GM12878 (cell line): ENCODE measurements around the gene CXXC4. TPM values are rescaled to one million over a fixed set of nuclear protein-coding genes. Genes with fewer than 3 reads are reported as not detected.

Experiments
- ATAC-seq: fragments of 200-7000 bp; cut with Tn5 transposase; 3 replicates; pipeline ENCODE4 v1.9.1; 2020; ENCODE audit warnings: mild to moderate bottlenecking, moderate library complexity
- BruUV-seq: library from RNA; stranded (reverse); fragments of 400-500 nt; replicated peaks from 2 replicates; lab custom pipeline; 2021; lab: Mats Ljungman, UMichigan
- CTCF ChIA-PET: fragments of 300-600 bp; sonication (Branson Sonifier 250); formaldehyde crosslinking; extraction: SDS; loops from one replicate; lab custom pipeline; 2021; ENCODE audit warnings: inconsistent platforms; lab: Yijun Ruan, JAX
- POLR2A ChIA-PET: fragments of 350-600 bp; formaldehyde crosslinking; extraction: SDS; loops from one replicate; lab custom pipeline; 2021; ENCODE audit warnings: inconsistent platforms; lab: Charles Lee
- RAD21 ChIA-PET: fragments of 300-600 bp; sonication (Branson Sonifier 250); formaldehyde crosslinking; loops from one replicate; lab custom pipeline; 2023; ENCODE audit warnings: antibody characterized with exemption; ENCODE audit not compliant: unreplicated experiment; lab: Charles Lee
- SMC1A ChIA-PET: fragments of 300-600 bp; sonication (Branson Sonifier 250); formaldehyde crosslinking; loops from one replicate; lab custom pipeline; 2023; ENCODE audit not compliant: unreplicated experiment, uncharacterized antibody; lab: Charles Lee
- DNase-seq: peaks from one replicate; pipeline ENCODE4 v3.0.0-alpha.2; 2011; ENCODE audit warnings: low read depth, low spot score
- FAIRE-seq: peaks from 3 replicates; lab custom pipeline; 2011; peaks lifted over from hg19 to GRCh38; lab: Jason Lieb, UNC
- H2AFZ ChIP-seq: 2 replicates; pipeline ENCODE4 v1.6.0; 2011; ENCODE audit warnings: low read depth, low read length, control low read depth; ENCODE audit not compliant: control insufficient read depth
- H3K27ac ChIP-seq: 2 replicates; pipeline ENCODE4 v1.5.1; 2011; ENCODE audit warnings: control low read depth; ENCODE audit not compliant: control insufficient read depth, insufficient read depth
- H3K27me3 ChIP-seq, 2 experiments: replicated peaks in 1 of 2; 2 replicates each; pipeline versions ENCODE4 v1.6.0 to v1.6.1; 2011; ENCODE audit warnings: low read length in 1 of 2; ENCODE audit not compliant: control insufficient read depth in 2 of 2, insufficient read depth in 2 of 2
- H3K36me3 ChIP-seq, 2 experiments: 2 replicates each; pipeline ENCODE4 v1.5.1; 2011; ENCODE audit warnings: low read length in 1 of 2; ENCODE audit not compliant: control insufficient read depth in 2 of 2, insufficient read depth in 2 of 2
- H3K4me1 ChIP-seq: 2 replicates; pipeline ENCODE4 v1.6.1; 2011; ENCODE audit warnings: mild to moderate bottlenecking, low read length, moderate library complexity, mixed read lengths; ENCODE audit not compliant: control insufficient read depth, insufficient read depth
- H3K4me2 ChIP-seq: 2 replicates; pipeline ENCODE4 v1.6.0; 2011; ENCODE audit warnings: control low read depth; ENCODE audit not compliant: control insufficient read depth, insufficient read depth
- H3K4me3 ChIP-seq: fragments of 200-600 bp; sonication (generic); 2 replicates; pipeline ENCODE4 v1.5.1; 2016
- H3K79me2 ChIP-seq: 2 replicates; pipeline ENCODE4 v1.6.0; 2011; ENCODE audit warnings: low read length; ENCODE audit not compliant: control insufficient read depth, insufficient read depth
- H3K9ac ChIP-seq: 2 replicates; pipeline ENCODE4 v1.8.0; 2011; ENCODE audit warnings: low read length, control low read depth, mixed read lengths; ENCODE audit not compliant: control insufficient read depth, insufficient read depth
- H3K9me3 ChIP-seq: replicated peaks from 3 replicates; pipeline ENCODE4 v1.5.1; 2011; ENCODE audit warnings: mild to moderate bottlenecking, low read length; ENCODE audit not compliant: control insufficient read depth, insufficient read depth
- H4K20me1 ChIP-seq: 2 replicates; pipeline ENCODE4 v1.6.0; 2011; ENCODE audit not compliant: control insufficient read depth, insufficient read depth
- BHLHE40 ChIP-seq, 2 experiments: fragments of 450-650 bp in 1 of 2; IDR thresholded peaks; 2 replicates each; pipeline ENCODE4 v1.6.1; 2011 to 2017; ENCODE audit warnings: low read depth in 2 of 2, borderline replicate concordance in 1 of 2, improper control_type of control experiment in 1 of 2, low read length in 1 of 2, mild to moderate bottlenecking in 1 of 2
- EGR1 ChIP-seq, 2 experiments: IDR thresholded peaks; 1 replicate in 1 of 2; 2 replicates in 1 of 2; pipeline ENCODE4 v1.6.1; 2011 to 2012; ENCODE audit warnings: low read depth in 2 of 2, low read length in 2 of 2, borderline replicate concordance in 1 of 2, mild to moderate bottlenecking in 1 of 2, moderate library complexity in 1 of 2
- FOXM1 ChIP-seq: IDR thresholded peaks from 2 replicates; pipeline ENCODE4 v1.6.1; 2012; ENCODE audit warnings: low read depth, mild to moderate bottlenecking, inconsistent platforms, low read length, moderate library complexity
- HDAC6 ChIP-seq: fragments of 200-600 bp; sonication (generic); IDR thresholded peaks from one replicate; pipeline ENCODE4 v1.8.0; 2017; ENCODE audit warnings: antibody characterized with exemption; ENCODE audit not compliant: unreplicated experiment
- KDM1A ChIP-seq: fragments of 200-600 bp; sonication (generic); IDR thresholded peaks from 2 replicates; pipeline ENCODE4 v1.6.1; 2016; ENCODE audit warnings: borderline replicate concordance
- LARP7 ChIP-seq: fragments of 450-650 bp; IDR thresholded peaks from 2 replicates; pipeline ENCODE4 v1.6.1; 2017; ENCODE audit warnings: mild to moderate bottlenecking
- SMC3 ChIP-seq: IDR thresholded peaks from 2 replicates; pipeline ENCODE4 v1.6.1; 2011; ENCODE audit warnings: low read length, improper control_type of control experiment, borderline replicate concordance
- TAF1 ChIP-seq: IDR thresholded peaks from 2 replicates; pipeline ENCODE4 v1.6.1; 2011; ENCODE audit warnings: mild to moderate bottlenecking, low read depth, low read length, borderline replicate concordance
- WRNIP1 ChIP-seq: IDR thresholded peaks from 2 replicates; pipeline ENCODE4 v1.6.1; 2011; ENCODE audit warnings: low read depth, low read length, improper control_type of control experiment, borderline replicate concordance
- WGBS: methylation state at CpG from one replicate; pipeline ENCODE4 v1.1.6; 2016; ENCODE audit warnings: low lambda C conversion rate; ENCODE audit not compliant: insufficient replicate concordance, insufficient coverage; ENCODE audit errors: missing lambda C conversion rate; 5-methylcytosine and 5-hydroxymethylcytosine counted together
- in situ Hi-C: fragments of 300-500 bp; cut with MboI; formaldehyde crosslinking; loops from 9 replicates; pipeline ENCODE4 v1.14.3; 2018; ENCODE audit warnings: mixed read lengths
- intact Hi-C: fragments of 100-400 bp; cut with micrococcal nuclease; formaldehyde crosslinking; loops from one replicate; pipeline ENCODE4 v1.14.2; 2022; ENCODE audit not compliant: unreplicated experiment
- polyA plus RNA-seq, 11 experiments: library from polyadenylated mRNA; depleted of rRNA in 4 of 11; unstranded in 6 of 11; stranded (reverse) in 5 of 11; fragments of >200 nt; fragmentation: Nextera tagmentation in 4 of 11; fragmentation: Illumina TruSeq in 1 of 11; extraction: Ambion mirVana in 4 of 11; extraction: Trizol in 1 of 11; gene quantifications; 1 replicate in 1 of 11; 2 replicates in 10 of 11; pipeline versions ENCODE4 v1.2.1 to v1.2.3, GENCODE V29; 2011 to 2016; ENCODE audit warnings: inconsistent platforms in 2 of 11, missing spikeins in 2 of 11, low read depth in 1 of 11
- total RNA-seq, 4 experiments: library from RNA; depleted of rRNA in 3 of 4; stranded (reverse); fragments of >200 nt in 3 of 4; fragmentation: Illumina TruSeq in 1 of 4; extraction: Trizol in 1 of 4; gene quantifications; 2 replicates each; pipeline versions ENCODE4 v1.2.1 to v1.2.3, GENCODE V29; 2013 to 2021
- TF ChIP-seq, protein P1 (sequence below): fragments of 450-650 bp; IDR thresholded peaks from 2 replicates; pipeline ENCODE4 v1.6.1; 2014; ENCODE audit warnings: mild to moderate bottlenecking
- TF ChIP-seq, protein P2 (sequence below): fragments of 450-650 bp; IDR thresholded peaks from 2 replicates; pipeline ENCODE4 v1.6.1; 2017; ENCODE audit warnings: antibody characterized with exemption, mild to moderate bottlenecking, moderate library complexity

The CXXC4 gene
- total and polyA plus RNA-seq, 10 of the 15 experiments (the other 5 are each of a cell fraction or from before 2014, with no cell fraction given) = 4.2 to 17.0 (median 7.8) TPM

DNA sequence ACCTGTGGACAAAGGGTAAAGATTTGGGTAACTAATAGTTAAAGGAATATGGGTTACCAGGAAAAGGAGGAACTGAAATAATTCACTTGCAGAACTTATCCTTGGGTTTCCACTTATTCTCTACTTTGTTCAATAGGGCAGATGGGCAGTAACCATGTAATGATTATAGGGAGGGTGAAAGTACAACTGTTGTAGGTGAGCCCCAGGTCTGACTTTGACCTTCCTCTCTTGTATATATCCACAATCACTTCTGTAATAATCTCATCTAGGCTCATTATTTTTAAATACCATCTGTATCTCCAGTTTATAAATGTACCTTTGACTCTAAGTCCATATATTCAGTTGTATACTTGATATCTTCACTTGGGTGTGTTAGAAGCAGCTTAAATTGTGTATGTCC, 32.1 kb downstream of the CXXC4 start:
- no peaks in the 10 kb centered on the region for H4K20me1 ChIP-seq
- no peak for TF ChIP-seq WRNIP1
- TF ChIP-seq SMC3 = no peak
- TF ChIP-seq KDM1A = no peak
- TF ChIP-seq, all 136 proteins: peak for 0
- no TSS peak for BruUV-seq
- FAIRE-seq (peak; percentile 31), ATAC-seq (no peak), DNase-seq (no peak)
- Histone ChIP-seq H2AFZ (no peak overlapping the region), H3K27me3 (no peaks in the 10 kb centered on the region), H3K36me3 (no peaks in the 10 kb centered on the region), H3K27ac (no peak overlapping the region), H3K4me1 (no peaks in the 10 kb centered on the region), H3K79me2 (no peaks in the 10 kb centered on the region), H3K4me3 (no peak overlapping the region), H3K9ac (no peak overlapping the region), H3K9me3 (no peaks in the 10 kb centered on the region), H3K4me2 (no peak overlapping the region)
- ChIA-PET CTCF (no interaction called here), RAD21 (no interaction called here), SMC1A (no interaction called here), POLR2A (no interaction called here)
- in situ Hi-C loops (no loop called here), intact Hi-C loops (no loop called here)

DNA sequence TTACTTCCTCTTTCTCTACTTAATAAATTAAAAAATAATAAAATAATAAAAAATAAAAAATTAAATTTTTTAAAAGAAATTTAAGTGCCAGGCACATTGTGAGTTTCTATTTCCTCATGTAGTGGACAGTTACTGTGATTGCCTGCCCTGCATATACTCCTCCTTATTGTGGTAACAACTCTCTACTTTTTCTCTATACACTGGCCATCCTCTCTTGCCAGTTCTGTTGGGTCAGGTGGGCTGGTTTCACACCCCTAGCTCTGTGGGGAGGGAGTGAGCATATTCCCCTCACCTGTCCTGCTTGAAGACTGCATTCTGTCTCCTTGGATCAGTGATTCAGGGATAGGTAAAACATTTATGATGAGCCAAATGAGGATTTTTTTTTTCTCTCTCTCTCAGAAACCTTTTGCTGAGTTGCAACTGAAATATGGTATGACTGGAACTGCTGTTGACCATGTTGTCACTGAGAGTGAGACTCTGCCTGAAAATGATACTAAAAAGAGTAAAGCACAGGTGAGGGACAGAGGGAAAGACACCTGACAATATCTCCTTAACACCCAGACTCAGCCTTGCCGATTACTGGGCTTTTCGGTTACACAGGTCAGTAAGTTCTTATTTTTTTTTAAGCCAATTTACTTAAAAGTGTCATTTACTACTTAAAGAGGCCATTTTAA, 37.2 kb downstream of the CXXC4 start:
- H2AFZ ChIP-seq = peak overlapping the region; percentile 30
- H3K36me3 ChIP-seq = no peaks in the 10 kb centered on the region
- 78% methylated on average over 2 of the region's 2 CpGs for WGBS
- no peaks in the 10 kb centered on the region for H3K27me3 ChIP-seq
- H3K4me1 ChIP-seq = no peaks in the 10 kb centered on the region
- H3K9ac ChIP-seq = no peak overlapping the region
- FAIRE-seq (no peak), DNase-seq (no peak), ATAC-seq (peak; percentile 35; the same call in 2 of the 3 replicates)
- TF ChIP-seq TAF1 (no peak), EGR1 (IDR thresholded peaks at IDR 0.05; ENCODE audit: borderline replicate concordance in 1 of 2, low read depth in 2 of 2, low read length in 2 of 2) (no peak), LARP7 (no peak), BHLHE40 (IDR thresholded peaks at IDR 0.05; ENCODE audit: borderline replicate concordance in 1 of 2, low read depth in 2 of 2, low read length in 1 of 2) (no peak), HDAC6 (no peak), FOXM1 (no peak)
- TF ChIP-seq, protein P1, sequence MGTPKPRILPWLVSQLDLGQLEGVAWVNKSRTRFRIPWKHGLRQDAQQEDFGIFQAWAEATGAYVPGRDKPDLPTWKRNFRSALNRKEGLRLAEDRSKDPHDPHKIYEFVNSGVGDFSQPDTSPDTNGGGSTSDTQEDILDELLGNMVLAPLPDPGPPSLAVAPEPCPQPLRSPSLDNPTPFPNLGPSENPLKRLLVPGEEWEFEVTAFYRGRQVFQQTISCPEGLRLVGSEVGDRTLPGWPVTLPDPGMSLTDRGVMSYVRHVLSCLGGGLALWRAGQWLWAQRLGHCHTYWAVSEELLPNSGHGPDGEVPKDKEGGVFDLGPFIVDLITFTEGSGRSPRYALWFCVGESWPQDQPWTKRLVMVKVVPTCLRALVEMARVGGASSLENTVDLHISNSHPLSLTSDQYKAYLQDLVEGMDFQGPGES = no peak
- TF ChIP-seq, protein P2, sequence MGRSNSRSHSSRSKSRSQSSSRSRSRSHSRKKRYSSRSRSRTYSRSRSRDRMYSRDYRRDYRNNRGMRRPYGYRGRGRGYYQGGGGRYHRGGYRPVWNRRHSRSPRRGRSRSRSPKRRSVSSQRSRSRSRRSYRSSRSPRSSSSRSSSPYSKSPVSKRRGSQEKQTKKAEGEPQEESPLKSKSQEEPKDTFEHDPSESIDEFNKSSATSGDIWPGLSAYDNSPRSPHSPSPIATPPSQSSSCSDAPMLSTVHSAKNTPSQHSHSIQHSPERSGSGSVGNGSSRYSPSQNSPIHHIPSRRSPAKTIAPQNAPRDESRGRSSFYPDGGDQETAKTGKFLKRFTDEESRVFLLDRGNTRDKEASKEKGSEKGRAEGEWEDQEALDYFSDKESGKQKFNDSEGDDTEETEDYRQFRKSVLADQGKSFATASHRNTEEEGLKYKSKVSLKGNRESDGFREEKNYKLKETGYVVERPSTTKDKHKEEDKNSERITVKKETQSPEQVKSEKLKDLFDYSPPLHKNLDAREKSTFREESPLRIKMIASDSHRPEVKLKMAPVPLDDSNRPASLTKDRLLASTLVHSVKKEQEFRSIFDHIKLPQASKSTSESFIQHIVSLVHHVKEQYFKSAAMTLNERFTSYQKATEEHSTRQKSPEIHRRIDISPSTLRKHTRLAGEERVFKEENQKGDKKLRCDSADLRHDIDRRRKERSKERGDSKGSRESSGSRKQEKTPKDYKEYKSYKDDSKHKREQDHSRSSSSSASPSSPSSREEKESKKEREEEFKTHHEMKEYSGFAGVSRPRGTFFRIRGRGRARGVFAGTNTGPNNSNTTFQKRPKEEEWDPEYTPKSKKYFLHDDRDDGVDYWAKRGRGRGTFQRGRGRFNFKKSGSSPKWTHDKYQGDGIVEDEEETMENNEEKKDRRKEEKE = no peak
- H3K27ac ChIP-seq = no peak overlapping the region
- POLR2A ChIA-PET = no interaction called here
- no TSS peak for BruUV-seq
- in situ Hi-C loops (no loop called here), intact Hi-C loops (no loop called here)
- CTCF ChIA-PET = no interaction called here
- no peak overlapping the region for H3K4me3 ChIP-seq
- SMC1A ChIA-PET = no interaction called here
- H4K20me1 ChIP-seq = no peaks in the 10 kb centered on the region
- H3K4me2 ChIP-seq = no peak overlapping the region
- H3K79me2 ChIP-seq = no peaks in the 10 kb centered on the region
- RAD21 ChIA-PET = no interaction called here
- no peaks in the 10 kb centered on the region; the same call in 2 of the 3 replicates for H3K9me3 ChIP-seq
